ENCODE data around the gene ID2. TPM values are rescaled to one million over a fixed set of nuclear protein-coding genes. Genes with fewer than 3 reads are reported as not detected.

ID2 gene
- total and polyA plus RNA-seq, 2 of the 13 experiments (the other 11 are each of a cell fraction or from before 2014, with no cell fraction given) = 214 to 719 TPM

DNA sequence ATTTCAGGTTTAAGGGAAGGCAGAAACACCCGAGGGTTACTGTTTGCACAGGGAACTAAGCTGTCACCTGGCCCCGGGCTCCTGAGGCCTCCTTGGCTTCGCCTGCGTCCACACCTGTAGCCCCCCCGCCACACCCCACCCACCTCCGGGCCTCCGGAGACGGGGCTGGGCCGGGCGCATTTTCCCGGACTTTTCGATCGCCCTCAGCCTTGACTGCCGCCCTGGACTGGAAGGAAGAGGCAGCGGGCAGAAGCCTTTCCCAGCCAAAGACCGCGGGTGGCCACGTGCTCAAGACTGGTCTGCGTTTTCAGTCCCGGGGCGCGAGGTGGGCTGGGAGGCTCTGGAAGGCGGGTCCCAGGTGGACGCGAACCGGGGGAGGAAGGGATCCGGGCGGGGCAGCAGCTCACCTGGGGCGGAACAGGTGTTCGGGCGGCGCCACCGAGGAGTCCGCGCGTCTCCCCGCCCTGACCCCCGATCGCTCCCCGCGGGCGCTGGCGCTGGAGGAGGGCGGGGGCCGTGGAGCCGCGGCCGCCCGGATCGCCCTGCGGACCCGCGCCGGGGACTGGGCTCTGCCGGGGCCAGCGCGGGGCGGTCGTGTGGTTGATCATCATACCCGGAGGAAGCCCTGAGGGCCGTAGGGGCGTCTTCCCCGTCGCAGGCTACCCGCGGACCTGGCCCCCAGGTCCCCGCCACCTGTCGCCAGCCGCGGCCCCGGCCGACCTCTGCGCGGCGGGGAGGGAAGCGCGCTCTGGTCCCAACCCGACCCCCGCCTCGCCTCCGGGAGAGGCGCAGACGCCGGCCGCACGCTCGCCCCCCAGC is 3.2 kb downstream of the ID2 start (continued):
- TF ChIP-seq KDM2A (CRISPR knock-in tag; IDR thresholded peaks at IDR 0.05; ENCODE audit: borderline replicate concordance, low read depth) (peak; percentile 96), JARID2 (CRISPR knock-in tag; IDR thresholded peaks at IDR 0.05; ENCODE audit: insufficient replicate concordance) (no peak), ZFP62 (CRISPR knock-in tag; IDR thresholded peaks at IDR 0.05) (no peak), XBP1 (CRISPR knock-in tag; IDR thresholded peaks at IDR 0.05) (no peak), ZFP36L2 (CRISPR knock-in tag; IDR thresholded peaks at IDR 0.05) (no peak), FOSL2 (CRISPR knock-in tag; IDR thresholded peaks at IDR 0.05) (no peak), RELA (CRISPR knock-in tag; IDR thresholded peaks at IDR 0.05) (no peak; the same call in 1 of the 2 replicates), STAG1 (CRISPR knock-in tag; IDR thresholded peaks at IDR 0.05) (peak; percentile 32; the same call in 1 of the 2 replicates), NFIC (IDR thresholded peaks at IDR 0.05; ENCODE audit: low read length) (peak; percentile 63), ZNF251 (CRISPR knock-in tag; IDR thresholded peaks at IDR 0.05) (0 out of 2 replicates have a peak, but pooled peaks have one; percentile 49), ZNF883 (CRISPR knock-in tag; IDR thresholded peaks at IDR 0.05; ENCODE audit: not compliant biosample characterization) (peak; percentile 86), GATAD1 (CRISPR knock-in tag; IDR thresholded peaks at IDR 0.05) (no peak), ZNF839 (CRISPR knock-in tag; IDR thresholded peaks at IDR 0.05; ENCODE audit: borderline replicate concordance) (0 out of 2 replicates have a peak, but pooled peaks have one; percentile 64), NRL (CRISPR knock-in tag; IDR thresholded peaks at IDR 0.05; ENCODE audit: borderline replicate concordance) (peak; percentile 98), ZNF790 (CRISPR knock-in tag; IDR thresholded peaks at IDR 0.05; ENCODE audit: borderline replicate concordance) (peak; percentile 66; the same call in 1 of the 2 replicates), RBM39 (IDR thresholded peaks at IDR 0.05; ENCODE audit: low read depth, low read length, poor library complexity, severe bottlenecking) (peak; percentile 81), THYN1 (CRISPR knock-in tag; IDR thresholded peaks at IDR 0.05; ENCODE audit: borderline replicate concordance, low read depth) (no peak), KDM5A (IDR thresholded peaks at IDR 0.05; ENCODE audit: borderline replicate concordance, low read length) (no peak; the same call in 1 of the 2 replicates)
- TF ChIP-seq, protein P1, sequence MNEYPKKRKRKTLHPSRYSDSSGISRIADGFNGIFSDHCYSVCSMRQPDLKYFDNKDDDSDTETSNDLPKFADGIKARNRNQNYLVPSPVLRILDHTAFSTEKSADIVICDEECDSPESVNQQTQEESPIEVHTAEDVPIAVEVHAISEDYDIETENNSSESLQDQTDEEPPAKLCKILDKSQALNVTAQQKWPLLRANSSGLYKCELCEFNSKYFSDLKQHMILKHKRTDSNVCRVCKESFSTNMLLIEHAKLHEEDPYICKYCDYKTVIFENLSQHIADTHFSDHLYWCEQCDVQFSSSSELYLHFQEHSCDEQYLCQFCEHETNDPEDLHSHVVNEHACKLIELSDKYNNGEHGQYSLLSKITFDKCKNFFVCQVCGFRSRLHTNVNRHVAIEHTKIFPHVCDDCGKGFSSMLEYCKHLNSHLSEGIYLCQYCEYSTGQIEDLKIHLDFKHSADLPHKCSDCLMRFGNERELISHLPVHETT (CRISPR knock-in tag; conservative IDR thresholded peaks at IDR 0.05) = no peak
- TF ChIP-seq, protein P2, sequence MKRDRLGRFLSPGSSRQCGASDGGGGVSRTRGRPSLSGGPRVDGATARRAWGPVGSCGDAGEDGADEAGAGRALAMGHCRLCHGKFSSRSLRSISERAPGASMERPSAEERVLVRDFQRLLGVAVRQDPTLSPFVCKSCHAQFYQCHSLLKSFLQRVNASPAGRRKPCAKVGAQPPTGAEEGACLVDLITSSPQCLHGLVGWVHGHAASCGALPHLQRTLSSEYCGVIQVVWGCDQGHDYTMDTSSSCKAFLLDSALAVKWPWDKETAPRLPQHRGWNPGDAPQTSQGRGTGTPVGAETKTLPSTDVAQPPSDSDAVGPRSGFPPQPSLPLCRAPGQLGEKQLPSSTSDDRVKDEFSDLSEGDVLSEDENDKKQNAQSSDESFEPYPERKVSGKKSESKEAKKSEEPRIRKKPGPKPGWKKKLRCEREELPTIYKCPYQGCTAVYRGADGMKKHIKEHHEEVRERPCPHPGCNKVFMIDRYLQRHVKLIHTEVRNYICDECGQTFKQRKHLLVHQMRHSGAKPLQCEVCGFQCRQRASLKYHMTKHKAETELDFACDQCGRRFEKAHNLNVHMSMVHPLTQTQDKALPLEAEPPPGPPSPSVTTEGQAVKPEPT (CRISPR knock-in tag; IDR thresholded peaks at IDR 0.05; ENCODE audit: low read depth) = no peak
- TF ChIP-seq, protein P3, sequence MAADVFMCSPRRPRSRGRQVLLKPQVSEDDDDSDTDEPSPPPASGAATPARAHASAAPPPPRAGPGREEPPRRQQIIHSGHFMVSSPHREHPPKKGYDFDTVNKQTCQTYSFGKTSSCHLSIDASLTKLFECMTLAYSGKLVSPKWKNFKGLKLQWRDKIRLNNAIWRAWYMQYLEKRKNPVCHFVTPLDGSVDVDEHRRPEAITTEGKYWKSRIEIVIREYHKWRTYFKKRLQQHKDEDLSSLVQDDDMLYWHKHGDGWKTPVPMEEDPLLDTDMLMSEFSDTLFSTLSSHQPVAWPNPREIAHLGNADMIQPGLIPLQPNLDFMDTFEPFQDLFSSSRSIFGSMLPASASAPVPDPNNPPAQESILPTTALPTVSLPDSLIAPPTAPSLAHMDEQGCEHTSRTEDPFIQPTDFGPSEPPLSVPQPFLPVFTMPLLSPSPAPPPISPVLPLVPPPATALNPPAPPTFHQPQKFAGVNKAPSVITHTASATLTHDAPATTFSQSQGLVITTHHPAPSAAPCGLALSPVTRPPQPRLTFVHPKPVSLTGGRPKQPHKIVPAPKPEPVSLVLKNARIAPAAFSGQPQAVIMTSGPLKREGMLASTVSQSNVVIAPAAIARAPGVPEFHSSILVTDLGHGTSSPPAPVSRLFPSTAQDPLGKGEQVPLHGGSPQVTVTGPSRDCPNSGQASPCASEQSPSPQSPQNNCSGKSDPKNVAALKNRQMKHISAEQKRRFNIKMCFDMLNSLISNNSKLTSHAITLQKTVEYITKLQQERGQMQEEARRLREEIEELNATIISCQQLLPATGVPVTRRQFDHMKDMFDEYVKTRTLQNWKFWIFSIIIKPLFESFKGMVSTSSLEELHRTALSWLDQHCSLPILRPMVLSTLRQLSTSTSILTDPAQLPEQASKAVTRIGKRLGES (CRISPR knock-in tag; IDR thresholded peaks at IDR 0.05; ENCODE audit: borderline replicate concordance) = peak; percentile 42; the same call in 1 of the 2 replicates
- TF ChIP-seq, protein P4, sequence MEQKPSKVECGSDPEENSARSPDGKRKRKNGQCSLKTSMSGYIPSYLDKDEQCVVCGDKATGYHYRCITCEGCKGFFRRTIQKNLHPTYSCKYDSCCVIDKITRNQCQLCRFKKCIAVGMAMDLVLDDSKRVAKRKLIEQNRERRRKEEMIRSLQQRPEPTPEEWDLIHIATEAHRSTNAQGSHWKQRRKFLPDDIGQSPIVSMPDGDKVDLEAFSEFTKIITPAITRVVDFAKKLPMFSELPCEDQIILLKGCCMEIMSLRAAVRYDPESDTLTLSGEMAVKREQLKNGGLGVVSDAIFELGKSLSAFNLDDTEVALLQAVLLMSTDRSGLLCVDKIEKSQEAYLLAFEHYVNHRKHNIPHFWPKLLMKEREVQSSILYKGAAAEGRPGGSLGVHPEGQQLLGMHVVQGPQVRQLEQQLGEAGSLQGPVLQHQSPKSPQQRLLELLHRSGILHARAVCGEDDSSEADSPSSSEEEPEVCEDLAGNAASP (CRISPR knock-in tag; IDR thresholded peaks at IDR 0.05; ENCODE audit: borderline replicate concordance) = no peak

Data from HepG2 (cell line).